K562 (cell line): ENCODE results near the gene BICDL1.

Experiments used
- FOXK2 ChIP-seq, 2 experiments: fragments of 450-650 bp; IDR thresholded peaks in 1 of 2; conservative IDR thresholded peaks in 1 of 2; 2 replicates each; pipeline ENCODE4 v1.6.1; 2016; ENCODE audit warnings: low read depth in 2 of 2, mild to moderate bottlenecking in 1 of 2
- PCBP1 ChIP-seq: fragments of 200-400 bp; formaldehyde crosslinking; IDR thresholded peaks from 2 replicates; pipeline ENCODE4 v1.6.1; 2018; ENCODE audit warnings: mild to moderate bottlenecking, low read depth, low read length; ENCODE audit not compliant: poor library complexity, severe bottlenecking
- POLR2A ChIP-seq: fragments of 450-650 bp; conservative IDR thresholded peaks from 2 replicates; pipeline ENCODE4 v1.6.1; 2016
- SIN3B ChIP-seq: fragments of 450-650 bp; IDR thresholded peaks from 2 replicates; pipeline ENCODE4 v1.6.1; 2017; ENCODE audit warnings: low read depth, mild to moderate bottlenecking, moderate library complexity
- TF ChIP-seq, protein P1 (sequence below): sonication (generic); formaldehyde crosslinking; IDR thresholded peaks from 2 replicates; pipeline ENCODE4 v1.5.0; 2020; ENCODE audit warnings: missing genetic modification reagents

DNA sequence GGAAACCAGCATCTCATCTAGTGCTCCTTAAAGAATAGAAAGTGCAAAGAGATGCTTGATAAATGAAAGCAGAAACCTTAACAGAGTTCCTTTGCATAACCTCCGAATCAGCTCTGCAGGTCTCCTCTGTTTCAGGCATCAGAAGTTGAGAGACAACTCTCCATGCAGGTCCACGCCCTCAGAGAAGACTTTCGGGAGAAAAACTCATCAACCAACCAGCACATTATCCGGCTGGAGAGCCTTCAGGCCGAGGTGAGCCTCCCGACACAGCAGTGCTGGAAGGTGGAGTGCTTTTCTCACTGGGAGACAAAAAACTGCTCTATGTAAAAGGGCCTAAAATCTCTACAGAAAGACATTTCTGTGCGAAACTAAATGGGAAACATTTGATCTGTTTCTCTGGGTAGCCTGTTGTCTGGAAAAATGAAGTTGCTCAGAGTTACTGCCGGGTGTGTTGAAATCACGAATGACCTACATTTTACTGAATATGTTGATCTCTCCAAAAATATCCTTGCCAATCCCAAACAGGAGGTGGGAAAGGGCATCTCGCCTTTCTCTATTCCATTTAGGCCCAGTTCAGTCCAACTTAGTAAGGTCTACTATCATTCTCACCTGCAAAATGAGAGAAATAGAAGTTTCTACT is 72.7 kb downstream of the BICDL1 start:
- TF ChIP-seq PCBP1 (no peak), SIN3B (no peak), FOXK2 (conservative IDR thresholded peaks at IDR 0.05 in 1 of 2, IDR thresholded peaks at IDR 0.05 in 1 of 2; ENCODE audit: low read depth in 2 of 2) (no peak), POLR2A (no peak)
- TF ChIP-seq, protein P1, sequence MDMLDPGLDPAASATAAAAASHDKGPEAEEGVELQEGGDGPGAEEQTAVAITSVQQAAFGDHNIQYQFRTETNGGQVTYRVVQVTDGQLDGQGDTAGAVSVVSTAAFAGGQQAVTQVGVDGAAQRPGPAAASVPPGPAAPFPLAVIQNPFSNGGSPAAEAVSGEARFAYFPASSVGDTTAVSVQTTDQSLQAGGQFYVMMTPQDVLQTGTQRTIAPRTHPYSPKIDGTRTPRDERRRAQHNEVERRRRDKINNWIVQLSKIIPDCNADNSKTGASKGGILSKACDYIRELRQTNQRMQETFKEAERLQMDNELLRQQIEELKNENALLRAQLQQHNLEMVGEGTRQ, result no peak
